ENCODE data around the gene CLK2. TPM values are rescaled to one million over a fixed set of nuclear protein-coding genes. Genes with fewer than 3 reads are reported as not detected.

CLK2 gene
- total and polyA plus RNA-seq, 2 experiments from 2014 or later: 27.2 to 54.6 TPM

DNA sequence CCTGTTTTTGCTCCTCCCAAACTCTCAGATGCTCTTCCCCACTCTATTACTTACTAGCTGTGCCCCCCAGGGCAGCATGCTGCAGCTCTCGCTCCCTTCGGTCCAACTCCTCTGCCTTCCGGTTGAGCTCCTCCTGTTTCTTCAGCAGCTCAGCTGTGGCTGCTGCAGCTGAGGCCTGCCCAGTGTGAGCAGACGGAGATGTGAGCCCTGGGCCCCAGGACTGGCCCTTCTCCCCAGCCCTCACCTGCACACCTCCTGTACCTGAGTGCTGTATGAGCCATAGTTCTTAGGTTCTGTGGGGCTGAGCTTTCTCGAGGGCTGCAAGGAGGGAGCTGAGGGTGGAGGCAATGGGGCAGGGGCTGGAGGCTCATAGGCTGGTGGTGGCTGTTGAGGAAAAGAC, 13.0 kb downstream of the CLK2 start:
- no peaks in the 10 kb centered on the region for H3K9me2 ChIP-seq (ENCODE audit: insufficient read depth)
- Mint-ChIP-seq H3K27ac (no peak overlapping the region), H3K4me1 (peaks cover 21% of the 10 kb centered on the region), H3K9me3 (peaks cover 7% of the 10 kb centered on the region; the same call in 1 of the 3 replicates), H3K27me3 (ENCODE audit: insufficient read depth, low read depth, poor library complexity) (peaks cover 20% of the 10 kb centered on the region), H3K36me3 (ENCODE audit: low read depth) (peaks cover 57% of the 10 kb centered on the region), H3K4me3 (peak overlapping the region; percentile 94; the same call in 1 of the 3 replicates)
- no peaks in the 10 kb centered on the region for H4K20me1 ChIP-seq (replicated peaks; ENCODE audit: insufficient read depth)
- no peak overlapping the region for H3K4me3 ChIP-seq
- DNase-seq (ENCODE audit: low spot score) (no peak), ATAC-seq (no peak)
- no peaks in the 10 kb centered on the region for H3K27me3 ChIP-seq (ENCODE audit: insufficient read depth)
- no peak overlapping the region for H3K27ac ChIP-seq (ENCODE audit: low read depth)
- H3K4me2 ChIP-seq: no peak overlapping the region
- H3K79me2 ChIP-seq (replicated peaks; ENCODE audit: insufficient read depth): peaks cover 10% of the 10 kb centered on the region
- TF ChIP-seq ZNF331 (CRISPR knock-in tag; IDR thresholded peaks at IDR 0.05; ENCODE audit: low read depth): no peak
- TF ChIP-seq, protein P1, sequence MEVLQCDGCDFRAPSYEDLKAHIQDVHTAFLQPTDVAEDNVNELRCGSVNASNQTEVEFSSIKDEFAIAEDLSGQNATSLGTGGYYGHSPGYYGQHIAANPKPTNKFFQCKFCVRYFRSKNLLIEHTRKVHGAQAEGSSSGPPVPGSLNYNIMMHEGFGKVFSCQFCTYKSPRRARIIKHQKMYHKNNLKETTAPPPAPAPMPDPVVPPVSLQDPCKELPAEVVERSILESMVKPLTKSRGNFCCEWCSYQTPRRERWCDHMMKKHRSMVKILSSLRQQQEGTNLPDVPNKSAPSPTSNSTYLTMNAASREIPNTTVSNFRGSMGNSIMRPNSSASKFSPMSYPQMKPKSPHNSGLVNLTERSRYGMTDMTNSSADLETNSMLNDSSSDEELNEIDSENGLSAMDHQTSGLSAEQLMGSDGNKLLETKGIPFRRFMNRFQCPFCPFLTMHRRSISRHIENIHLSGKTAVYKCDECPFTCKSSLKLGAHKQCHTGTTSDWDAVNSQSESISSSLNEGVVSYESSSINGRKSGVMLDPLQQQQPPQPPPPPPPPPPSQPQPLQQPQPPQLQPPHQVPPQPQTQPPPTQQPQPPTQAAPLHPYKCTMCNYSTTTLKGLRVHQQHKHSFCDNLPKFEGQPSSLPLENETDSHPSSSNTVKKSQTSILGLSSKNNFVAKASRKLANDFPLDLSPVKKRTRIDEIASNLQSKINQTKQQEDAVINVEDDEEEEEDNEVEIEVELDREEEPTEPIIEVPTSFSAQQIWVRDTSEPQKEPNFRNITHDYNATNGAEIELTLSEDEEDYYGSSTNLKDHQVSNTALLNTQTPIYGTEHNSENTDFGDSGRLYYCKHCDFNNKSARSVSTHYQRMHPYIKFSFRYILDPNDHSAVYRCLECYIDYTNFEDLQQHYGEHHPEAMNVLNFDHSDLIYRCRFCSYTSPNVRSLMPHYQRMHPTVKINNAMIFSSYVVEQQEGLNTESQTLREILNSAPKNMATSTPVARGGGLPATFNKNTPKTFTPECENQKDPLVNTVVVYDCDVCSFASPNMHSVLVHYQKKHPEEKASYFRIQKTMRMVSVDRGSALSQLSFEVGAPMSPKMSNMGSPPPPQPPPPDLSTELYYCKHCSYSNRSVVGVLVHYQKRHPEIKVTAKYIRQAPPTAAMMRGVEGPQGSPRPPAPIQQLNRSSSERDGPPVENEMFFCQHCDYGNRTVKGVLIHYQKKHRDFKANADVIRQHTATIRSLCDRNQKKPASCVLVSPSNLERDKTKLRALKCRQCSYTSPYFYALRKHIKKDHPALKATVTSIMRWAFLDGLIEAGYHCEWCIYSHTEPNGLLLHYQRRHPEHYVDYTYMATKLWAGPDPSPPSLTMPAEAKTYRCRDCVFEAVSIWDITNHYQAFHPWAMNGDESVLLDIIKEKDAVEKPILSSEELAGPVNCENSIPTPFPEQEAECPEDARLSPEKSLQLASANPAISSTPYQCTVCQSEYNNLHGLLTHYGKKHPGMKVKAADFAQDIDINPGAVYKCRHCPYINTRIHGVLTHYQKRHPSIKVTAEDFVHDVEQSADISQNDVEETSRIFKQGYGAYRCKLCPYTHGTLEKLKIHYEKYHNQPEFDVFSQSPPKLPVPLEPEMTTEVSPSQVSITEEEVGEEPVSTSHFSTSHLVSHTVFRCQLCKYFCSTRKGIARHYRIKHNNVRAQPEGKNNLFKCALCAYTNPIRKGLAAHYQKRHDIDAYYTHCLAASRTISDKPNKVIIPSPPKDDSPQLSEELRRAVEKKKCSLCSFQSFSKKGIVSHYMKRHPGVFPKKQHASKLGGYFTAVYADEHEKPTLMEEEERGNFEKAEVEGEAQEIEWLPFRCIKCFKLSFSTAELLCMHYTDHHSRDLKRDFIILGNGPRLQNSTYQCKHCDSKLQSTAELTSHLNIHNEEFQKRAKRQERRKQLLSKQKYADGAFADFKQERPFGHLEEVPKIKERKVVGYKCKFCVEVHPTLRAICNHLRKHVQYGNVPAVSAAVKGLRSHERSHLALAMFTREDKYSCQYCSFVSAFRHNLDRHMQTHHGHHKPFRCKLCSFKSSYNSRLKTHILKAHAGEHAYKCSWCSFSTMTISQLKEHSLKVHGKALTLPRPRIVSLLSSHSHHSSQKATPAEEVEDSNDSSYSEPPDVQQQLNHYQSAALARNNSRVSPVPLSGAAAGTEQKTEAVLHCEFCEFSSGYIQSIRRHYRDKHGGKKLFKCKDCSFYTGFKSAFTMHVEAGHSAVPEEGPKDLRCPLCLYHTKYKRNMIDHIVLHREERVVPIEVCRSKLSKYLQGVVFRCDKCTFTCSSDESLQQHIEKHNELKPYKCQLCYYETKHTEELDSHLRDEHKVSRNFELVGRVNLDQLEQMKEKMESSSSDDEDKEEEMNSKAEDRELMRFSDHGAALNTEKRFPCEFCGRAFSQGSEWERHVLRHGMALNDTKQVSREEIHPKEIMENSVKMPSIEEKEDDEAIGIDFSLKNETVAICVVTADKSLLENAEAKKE (CRISPR knock-in tag; IDR thresholded peaks at IDR 0.05): no peak
- TF ChIP-seq, protein P2, sequence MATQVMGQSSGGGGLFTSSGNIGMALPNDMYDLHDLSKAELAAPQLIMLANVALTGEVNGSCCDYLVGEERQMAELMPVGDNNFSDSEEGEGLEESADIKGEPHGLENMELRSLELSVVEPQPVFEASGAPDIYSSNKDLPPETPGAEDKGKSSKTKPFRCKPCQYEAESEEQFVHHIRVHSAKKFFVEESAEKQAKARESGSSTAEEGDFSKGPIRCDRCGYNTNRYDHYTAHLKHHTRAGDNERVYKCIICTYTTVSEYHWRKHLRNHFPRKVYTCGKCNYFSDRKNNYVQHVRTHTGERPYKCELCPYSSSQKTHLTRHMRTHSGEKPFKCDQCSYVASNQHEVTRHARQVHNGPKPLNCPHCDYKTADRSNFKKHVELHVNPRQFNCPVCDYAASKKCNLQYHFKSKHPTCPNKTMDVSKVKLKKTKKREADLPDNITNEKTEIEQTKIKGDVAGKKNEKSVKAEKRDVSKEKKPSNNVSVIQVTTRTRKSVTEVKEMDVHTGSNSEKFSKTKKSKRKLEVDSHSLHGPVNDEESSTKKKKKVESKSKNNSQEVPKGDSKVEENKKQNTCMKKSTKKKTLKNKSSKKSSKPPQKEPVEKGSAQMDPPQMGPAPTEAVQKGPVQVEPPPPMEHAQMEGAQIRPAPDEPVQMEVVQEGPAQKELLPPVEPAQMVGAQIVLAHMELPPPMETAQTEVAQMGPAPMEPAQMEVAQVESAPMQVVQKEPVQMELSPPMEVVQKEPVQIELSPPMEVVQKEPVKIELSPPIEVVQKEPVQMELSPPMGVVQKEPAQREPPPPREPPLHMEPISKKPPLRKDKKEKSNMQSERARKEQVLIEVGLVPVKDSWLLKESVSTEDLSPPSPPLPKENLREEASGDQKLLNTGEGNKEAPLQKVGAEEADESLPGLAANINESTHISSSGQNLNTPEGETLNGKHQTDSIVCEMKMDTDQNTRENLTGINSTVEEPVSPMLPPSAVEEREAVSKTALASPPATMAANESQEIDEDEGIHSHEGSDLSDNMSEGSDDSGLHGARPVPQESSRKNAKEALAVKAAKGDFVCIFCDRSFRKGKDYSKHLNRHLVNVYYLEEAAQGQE (IDR thresholded peaks at IDR 0.05; ENCODE audit: unreplicated experiment): no peak
- no peak for TF ChIP-seq ZNF114 (CRISPR knock-in tag; IDR thresholded peaks at IDR 0.05)
- TF ChIP-seq, protein P3, sequence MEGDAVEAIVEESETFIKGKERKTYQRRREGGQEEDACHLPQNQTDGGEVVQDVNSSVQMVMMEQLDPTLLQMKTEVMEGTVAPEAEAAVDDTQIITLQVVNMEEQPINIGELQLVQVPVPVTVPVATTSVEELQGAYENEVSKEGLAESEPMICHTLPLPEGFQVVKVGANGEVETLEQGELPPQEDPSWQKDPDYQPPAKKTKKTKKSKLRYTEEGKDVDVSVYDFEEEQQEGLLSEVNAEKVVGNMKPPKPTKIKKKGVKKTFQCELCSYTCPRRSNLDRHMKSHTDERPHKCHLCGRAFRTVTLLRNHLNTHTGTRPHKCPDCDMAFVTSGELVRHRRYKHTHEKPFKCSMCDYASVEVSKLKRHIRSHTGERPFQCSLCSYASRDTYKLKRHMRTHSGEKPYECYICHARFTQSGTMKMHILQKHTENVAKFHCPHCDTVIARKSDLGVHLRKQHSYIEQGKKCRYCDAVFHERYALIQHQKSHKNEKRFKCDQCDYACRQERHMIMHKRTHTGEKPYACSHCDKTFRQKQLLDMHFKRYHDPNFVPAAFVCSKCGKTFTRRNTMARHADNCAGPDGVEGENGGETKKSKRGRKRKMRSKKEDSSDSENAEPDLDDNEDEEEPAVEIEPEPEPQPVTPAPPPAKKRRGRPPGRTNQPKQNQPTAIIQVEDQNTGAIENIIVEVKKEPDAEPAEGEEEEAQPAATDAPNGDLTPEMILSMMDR (conservative IDR thresholded peaks at IDR 0.05; ENCODE audit: low read depth in 2 of 2): no peak
- TF ChIP-seq CREB1 (CRISPR knock-in tag; IDR thresholded peaks at IDR 0.05; ENCODE audit: low read depth): no peak
- TF ChIP-seq, protein P4, sequence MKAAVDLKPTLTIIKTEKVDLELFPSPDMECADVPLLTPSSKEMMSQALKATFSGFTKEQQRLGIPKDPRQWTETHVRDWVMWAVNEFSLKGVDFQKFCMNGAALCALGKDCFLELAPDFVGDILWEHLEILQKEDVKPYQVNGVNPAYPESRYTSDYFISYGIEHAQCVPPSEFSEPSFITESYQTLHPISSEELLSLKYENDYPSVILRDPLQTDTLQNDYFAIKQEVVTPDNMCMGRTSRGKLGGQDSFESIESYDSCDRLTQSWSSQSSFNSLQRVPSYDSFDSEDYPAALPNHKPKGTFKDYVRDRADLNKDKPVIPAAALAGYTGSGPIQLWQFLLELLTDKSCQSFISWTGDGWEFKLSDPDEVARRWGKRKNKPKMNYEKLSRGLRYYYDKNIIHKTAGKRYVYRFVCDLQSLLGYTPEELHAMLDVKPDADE (IDR thresholded peaks at IDR 0.05): no peak
- no peak for TF ChIP-seq EZH2 (IDR thresholded peaks at IDR 0.05; ENCODE audit: low read depth, unreplicated experiment)
- no peak for TF ChIP-seq NANOG (IDR thresholded peaks at IDR 0.05; ENCODE audit: borderline replicate concordance)
- no peak for TF ChIP-seq STAT1 (IDR thresholded peaks at IDR 0.05; ENCODE audit: unreplicated experiment)
- TF ChIP-seq EZH2phosphoT487 (IDR thresholded peaks at IDR 0.05; ENCODE audit: unreplicated experiment): no peak
- no peak for TF ChIP-seq POLR2AphosphoS5 (IDR thresholded peaks at IDR 0.05; ENCODE audit: low read depth)
- no peak for TF ChIP-seq JUNB (IDR thresholded peaks at IDR 0.05; ENCODE audit: unreplicated experiment)
- H2AFZ ChIP-seq: no peak overlapping the region
- H3K36me3 ChIP-seq (ENCODE audit: insufficient read depth): peaks cover 33% of the 10 kb centered on the region
- H3K4me1 ChIP-seq (ENCODE audit: insufficient read depth): peaks cover 13% of the 10 kb centered on the region
- peaks cover 43% of the 10 kb centered on the region for H3F3A ChIP-seq (replicated peaks; ENCODE audit: low read depth)
